Measurements from ENCODE around the gene PRICKLE4. TPM values are rescaled to one million over a fixed set of nuclear protein-coding genes. Genes with fewer than 3 reads are reported as not detected.
"Not testable (repeated sequence)": the region's sequence is repeated elsewhere in the genome, so short reads cannot be mapped to it uniquely, and the experiment has no call there.

PRICKLE4 gene
- total RNA-seq, 1 experiment from 2014 or later: 0.12 TPM

- DNase-seq (ENCODE audit: low read depth): no peak
Observed at GRCh38 chr6:41796474-41796873, 15.9 kb downstream of the PRICKLE4 start.

DNA sequence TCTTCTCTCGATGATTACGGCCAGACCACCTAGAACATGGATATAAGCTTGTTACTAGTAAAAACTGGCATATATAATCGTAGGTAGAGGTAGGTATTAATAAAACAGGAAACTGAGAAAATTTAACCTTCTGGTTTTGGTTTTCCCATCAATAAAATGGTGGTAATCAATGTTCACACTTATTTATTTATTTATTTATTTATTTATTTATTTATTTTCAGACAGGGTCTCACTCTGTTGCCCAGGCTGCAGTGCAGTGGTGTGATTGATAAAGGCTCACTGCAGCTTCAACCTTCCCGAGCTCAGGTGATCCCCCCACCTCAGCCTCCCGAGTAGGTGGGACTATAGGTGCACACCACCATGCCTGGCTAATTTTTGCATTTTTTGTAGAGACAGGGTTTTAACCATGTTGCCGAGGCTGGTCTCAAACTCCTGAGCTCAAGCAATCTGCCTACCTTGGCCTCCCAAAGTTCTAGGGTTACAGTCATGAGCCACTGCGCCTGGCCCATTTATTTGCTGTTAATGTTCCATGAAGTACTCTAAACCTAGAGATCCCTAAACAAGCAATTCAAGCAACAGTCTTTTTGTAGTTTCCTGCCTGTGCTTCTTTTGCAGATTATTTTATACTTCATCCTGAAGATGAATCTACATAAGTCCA lies 18.4 kb downstream of the PRICKLE4 start:
- DNase-seq (ENCODE audit: low read depth): no peak

DNA sequence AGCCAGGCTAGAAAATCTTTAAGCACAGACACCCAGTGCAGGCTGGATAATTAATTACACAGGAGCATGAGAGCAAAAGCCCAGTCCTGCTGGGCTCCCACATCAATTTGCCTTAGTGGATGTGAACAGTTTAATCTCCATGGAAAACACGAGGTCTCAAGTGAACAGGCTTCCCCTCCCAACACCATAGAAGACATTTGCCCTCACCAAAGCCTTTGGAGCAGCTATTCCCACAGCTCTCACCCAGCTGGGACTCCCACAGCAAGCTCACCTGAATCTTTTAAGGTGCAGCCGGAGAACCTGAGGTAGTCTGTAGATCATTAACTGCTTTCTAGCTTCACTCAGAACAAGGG lies 19.0 kb downstream of the PRICKLE4 start:
- no peak for DNase-seq (ENCODE audit: low read depth)

- DNase-seq (ENCODE audit: low read depth): peak; percentile 7
Observed at GRCh38 chr6:41801380-41801779, 20.8 kb downstream of the PRICKLE4 start.

GRCh38 chr6:41805830-41806774 lies 25.5 kb downstream of the PRICKLE4 start:
- DNase-seq (ENCODE audit: low read depth): no peak

GRCh38 chr6:41811095-41811494 lies 30.5 kb downstream of the PRICKLE4 start:
- DNase-seq (ENCODE audit: low read depth): no peak

GRCh38 chr6:41811946-41812345 lies 31.4 kb downstream of the PRICKLE4 start:
- DNase-seq (ENCODE audit: low read depth): not testable (repeated sequence)

GRCh38 chr6:41813469-41813868 lies 32.9 kb downstream of the PRICKLE4 start:
- no peak for DNase-seq (ENCODE audit: low read depth)

DNA sequence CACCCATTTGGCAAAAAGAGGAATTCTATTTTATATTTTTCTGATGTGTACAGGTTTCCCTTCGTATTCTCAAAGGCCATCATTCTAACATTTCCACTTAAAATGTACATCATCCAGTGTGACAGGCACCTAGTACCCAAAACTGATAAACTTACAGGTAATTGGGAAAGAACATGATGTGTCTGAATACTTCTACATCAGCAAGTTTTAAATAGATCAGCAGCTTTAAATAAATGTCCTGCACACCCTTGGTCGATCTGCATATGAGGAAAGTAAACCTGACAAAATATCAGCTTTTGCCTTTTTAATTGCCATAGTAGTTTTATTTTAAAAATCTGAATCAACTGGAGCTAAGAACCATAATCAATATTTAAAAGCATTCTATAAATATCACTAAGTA lies 33.4 kb downstream of the PRICKLE4 start:
- DNase-seq (ENCODE audit: low read depth): no peak

DNA sequence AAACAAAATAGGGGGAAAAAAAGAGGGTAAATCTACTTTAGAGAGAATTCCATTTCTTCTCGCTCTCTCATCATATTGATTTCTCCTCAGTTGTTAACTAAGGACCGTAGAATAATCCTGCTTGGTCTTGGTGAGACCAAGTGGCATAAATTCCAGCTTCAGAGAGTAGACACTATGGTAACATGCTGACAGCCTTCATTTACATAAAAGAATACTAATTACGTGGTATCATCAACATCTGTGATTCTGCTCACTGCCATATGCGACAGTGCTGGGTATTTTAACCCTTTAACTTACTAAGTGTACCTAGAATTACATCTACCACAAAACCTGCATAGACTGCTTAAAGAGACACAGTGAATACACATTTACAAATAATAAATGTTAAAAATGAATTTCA lies 34.0 kb downstream of the PRICKLE4 start:
- DNase-seq (ENCODE audit: low read depth): no peak

- DNase-seq (ENCODE audit: low read depth): no peak
Observed at GRCh38 chr6:41815587-41815986, 35.0 kb downstream of the PRICKLE4 start.

- DNase-seq (ENCODE audit: low read depth): no peak
Observed at GRCh38 chr6:41818271-41819054, 37.9 kb downstream of the PRICKLE4 start.

GRCh38 chr6:41821266-41821665 lies 40.7 kb downstream of the PRICKLE4 start:
- DNase-seq (ENCODE audit: low read depth): no peak

DNA sequence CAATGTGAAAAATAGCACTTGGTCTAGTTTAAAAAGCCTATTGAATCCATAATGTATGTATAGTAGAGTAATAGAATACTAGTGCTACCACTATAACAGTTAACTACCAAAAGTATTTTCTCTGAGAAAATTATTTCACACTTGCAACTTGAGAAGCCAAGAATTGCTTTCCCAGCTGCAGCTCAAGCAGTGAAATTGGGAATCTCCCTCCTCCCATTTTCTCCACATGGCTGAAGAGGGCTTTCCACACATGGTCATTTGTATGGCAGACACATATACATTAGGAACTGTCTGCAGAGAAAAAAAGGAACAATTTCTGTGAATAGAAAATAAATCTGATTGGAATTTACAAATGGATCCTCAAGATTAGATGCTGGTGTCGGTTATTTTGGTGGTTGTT lies 41.4 kb downstream of the PRICKLE4 start:
- no peak for DNase-seq (ENCODE audit: low read depth)

GRCh38 chr6:41823178-41823577 lies 42.6 kb downstream of the PRICKLE4 start:
- no peak for DNase-seq (ENCODE audit: low read depth)

DNA sequence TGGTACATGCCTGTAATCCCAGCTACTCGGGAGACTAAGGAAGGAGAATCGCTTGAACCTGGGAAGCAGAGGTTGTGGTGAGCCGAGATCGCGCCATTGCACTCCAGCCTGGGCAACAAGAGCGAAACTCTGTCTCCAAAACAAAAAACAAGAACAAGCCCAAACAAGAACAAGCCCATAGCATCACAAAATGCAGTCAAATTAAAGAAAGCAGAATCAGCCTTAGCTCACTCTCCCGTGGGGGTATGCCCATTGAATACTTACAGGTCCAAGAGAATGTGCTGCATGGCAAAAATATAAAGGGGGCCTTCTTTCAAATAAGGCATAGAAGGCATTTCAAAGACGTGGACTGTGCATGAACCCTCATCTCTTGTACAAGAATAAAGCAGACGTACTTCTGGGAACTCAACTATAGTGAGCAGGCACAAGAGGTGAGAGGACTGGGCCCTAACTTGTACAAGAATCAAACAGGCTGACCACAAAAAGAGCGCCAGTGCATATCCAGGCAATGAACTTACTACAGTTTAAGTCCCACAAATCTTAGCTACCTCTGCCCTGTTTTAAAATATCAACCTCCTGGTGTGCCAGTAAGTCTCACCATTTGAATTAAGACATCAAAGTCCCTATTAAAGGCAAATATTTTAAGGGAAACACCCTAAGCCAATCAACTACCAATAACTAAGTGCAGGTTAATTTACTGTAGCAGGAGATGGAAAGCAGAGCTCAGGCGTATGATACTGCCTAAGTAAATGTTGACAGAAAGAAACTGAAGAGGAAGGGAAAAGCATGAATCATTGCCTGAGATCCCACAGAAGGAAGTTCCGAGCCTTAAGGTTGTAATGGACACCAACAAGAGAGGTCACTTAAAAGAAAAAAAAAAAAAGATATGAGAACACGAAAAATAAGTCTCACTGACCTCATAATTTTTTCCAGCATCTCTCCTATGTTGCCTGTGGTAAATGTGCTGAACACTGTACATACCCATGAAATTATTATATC lies 44.3 kb downstream of the PRICKLE4 start:
- DNase-seq (ENCODE audit: low read depth): no peak

DNA sequence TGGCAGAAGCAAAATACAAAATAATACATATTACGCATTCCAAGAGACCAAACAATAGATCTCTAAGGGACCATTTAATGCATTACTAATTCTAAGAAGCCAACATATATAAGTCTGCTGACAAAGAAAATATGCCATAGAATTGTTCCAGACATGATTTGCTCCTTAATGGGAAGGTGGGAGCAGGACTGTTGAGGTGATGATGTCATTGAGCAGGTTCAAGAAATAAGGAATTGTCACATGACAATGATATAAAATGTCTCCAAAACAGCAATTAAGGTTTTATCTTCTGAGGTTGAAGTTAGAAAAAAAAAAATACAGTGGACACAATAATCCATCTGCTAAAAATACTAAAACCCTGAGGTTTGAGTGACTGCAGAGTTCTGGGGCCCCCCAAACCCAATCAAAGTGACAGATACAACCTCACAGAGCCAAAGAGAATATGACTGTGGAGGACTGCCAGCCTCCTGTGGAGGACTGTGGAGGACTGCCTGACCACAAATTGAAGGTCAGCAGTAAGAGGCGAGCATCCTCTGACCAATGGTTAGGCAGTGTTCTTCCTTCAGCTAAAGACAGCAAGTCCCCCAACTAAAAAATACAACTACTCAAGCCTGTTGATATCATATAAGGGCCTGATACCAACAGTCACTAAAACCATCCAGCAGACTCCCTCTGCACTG lies 45.9 kb downstream of the PRICKLE4 start:
- no peak for DNase-seq (ENCODE audit: low read depth)

DNA sequence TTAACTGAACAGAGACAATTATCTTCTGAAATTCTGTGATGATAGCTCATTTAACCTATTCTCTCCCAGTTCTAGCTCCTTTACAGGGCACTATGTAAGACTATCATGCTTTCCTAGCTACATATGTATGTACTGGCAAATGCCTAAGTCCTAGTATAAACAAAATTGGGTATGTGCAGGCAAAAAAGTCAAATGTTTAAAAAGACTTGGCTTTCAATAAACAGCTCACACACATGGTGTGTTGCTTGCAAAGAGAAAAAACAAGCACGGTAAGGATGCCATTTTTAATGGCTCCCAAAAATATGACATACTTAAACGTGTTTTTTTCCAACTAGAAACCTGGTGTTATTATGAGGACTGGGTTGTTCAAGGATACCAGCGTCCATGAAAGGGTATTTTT lies 51.7 kb downstream of the PRICKLE4 start:
- no peak for DNase-seq (ENCODE audit: low read depth)

DNA sequence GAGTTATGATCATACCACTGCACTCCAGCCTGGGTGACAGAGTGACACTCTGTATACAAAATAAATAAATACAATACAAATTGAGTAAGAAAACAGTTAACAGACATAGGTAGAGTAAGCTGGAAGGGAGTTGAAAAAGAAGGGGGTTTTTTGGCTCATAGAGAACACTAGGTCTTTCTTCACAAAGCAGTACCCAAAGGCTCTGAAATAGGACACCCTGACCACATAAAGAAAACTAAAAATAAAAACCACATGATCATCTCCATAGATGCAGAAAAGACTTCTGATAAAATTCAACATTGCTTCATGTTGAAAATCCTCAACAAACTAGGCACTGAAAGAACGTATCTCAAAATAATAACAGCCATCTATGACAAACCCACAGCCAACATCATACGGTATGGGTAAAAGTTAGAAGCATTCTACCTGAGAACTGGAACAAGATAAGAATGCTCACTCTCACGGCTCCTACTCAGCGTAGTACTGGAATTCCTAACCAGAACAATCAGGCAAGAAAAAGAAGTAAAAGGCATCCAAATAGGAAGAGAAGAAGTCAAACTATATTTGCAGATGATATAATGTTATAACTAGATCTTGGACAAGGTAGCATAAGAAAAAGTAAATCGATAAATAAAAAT lies 55.6 kb downstream of the PRICKLE4 start:
- peak; percentile 19 for DNase-seq (ENCODE audit: low read depth)

GRCh38 chr6:41836660-41837052 lies 56.1 kb downstream of the PRICKLE4 start:
- peak; percentile 18 for DNase-seq (ENCODE audit: low read depth)
